Adipocyte (in vitro differentiated cells): Measurements from ENCODE around the gene MAP2K4.

ENCODE experiments used
- DNase-seq: peaks from one replicate; pipeline ENCODE4 v3.0.0-alpha.2; 2015; ENCODE audit warnings: low read depth
- H3K27me3 ChIP-seq: replicated peaks from 2 replicates; pipeline ENCODE4 v1.7.0; 2013; ENCODE audit warnings: mild to moderate bottlenecking, low read length, moderate library complexity; ENCODE audit not compliant: control insufficient read depth, insufficient read depth
- H3K36me3 ChIP-seq: 2 replicates; pipeline ENCODE4 v1.7.0; 2013; ENCODE audit warnings: low read length, mild to moderate bottlenecking, moderate library complexity; ENCODE audit not compliant: control insufficient read depth, insufficient read depth, severe bottlenecking
- H3K4me1 ChIP-seq: 2 replicates; pipeline ENCODE4 v1.7.0; 2013; ENCODE audit warnings: mild to moderate bottlenecking, low read length, moderate library complexity; ENCODE audit not compliant: control insufficient read depth, insufficient read depth
- H3K4me3 ChIP-seq: 2 replicates; pipeline ENCODE4 v1.7.0; 2013; ENCODE audit warnings: mild to moderate bottlenecking, low read length, moderate library complexity
- H3K9ac ChIP-seq: 2 replicates; pipeline ENCODE4 v1.7.0; 2013; ENCODE audit warnings: mild to moderate bottlenecking, low read length, moderate library complexity
- H3K9me3 ChIP-seq: 2 replicates; pipeline ENCODE4 v1.7.0; 2013; ENCODE audit warnings: mild to moderate bottlenecking, low read length, moderate library complexity; ENCODE audit not compliant: control insufficient read depth

Gene MAP2K4

DNA sequence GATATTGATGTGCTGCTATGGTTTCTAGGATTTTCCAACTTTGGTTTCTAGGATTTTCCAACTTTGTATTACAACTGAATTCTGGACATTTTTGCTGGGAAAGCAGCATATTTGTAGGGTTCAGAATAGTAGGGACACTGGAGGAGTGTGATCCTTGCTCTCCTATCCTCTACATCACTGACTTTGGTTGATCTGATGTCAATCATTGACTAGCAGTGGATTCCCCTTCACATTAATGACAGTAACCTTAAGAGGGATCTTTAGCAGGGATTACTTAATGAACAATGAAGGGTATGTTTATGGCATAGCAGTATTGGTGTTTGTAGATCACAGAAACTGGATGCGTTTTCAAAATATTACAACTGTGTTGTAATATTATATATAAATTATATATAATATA, 67.4 kb downstream of the MAP2K4 start:
- Histone ChIP-seq H3K27me3 (no peaks in the 10 kb centered on the region), H3K36me3 (no peaks in the 10 kb centered on the region), H3K4me3 (no peak overlapping the region), H3K9ac (no peak overlapping the region), H3K4me1 (peaks cover 10% of the 10 kb centered on the region), H3K9me3 (no peaks in the 10 kb centered on the region)
- no peak for DNase-seq

GRCh38 chr17:12089809-12090384, 69.2 kb downstream of the MAP2K4 start:
- no peaks in the 10 kb centered on the region for H3K27me3 ChIP-seq
- peaks cover 10% of the 10 kb centered on the region for H3K4me1 ChIP-seq
- no peaks in the 10 kb centered on the region for H3K36me3 ChIP-seq
- H3K9ac ChIP-seq: no peak overlapping the region
- peak; percentile 57 for DNase-seq
- no peaks in the 10 kb centered on the region for H3K9me3 ChIP-seq
- no peak overlapping the region for H3K4me3 ChIP-seq

DNA sequence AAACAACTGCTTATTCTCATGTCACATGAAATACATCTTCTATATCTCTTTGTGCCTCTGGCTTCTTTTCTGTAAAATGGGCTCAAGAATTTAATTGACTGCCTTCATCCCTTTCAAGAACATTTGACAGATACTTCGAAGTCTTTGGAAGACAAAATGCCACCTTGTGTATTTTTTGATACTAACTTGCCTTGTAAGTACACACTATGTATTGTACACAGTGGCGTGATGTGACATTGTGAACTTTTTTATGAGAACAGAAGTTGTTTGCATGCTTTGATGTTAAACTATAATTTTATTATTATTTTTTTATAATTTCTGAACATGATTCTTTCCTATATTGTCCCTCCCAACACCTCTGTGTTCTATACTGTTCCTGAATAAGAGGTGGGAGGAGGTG, 73.7 kb downstream of the MAP2K4 start:
- Histone ChIP-seq H3K27me3 (no peaks in the 10 kb centered on the region), H3K9ac (no peak overlapping the region), H3K9me3 (no peaks in the 10 kb centered on the region), H3K4me1 (peaks cover 9% of the 10 kb centered on the region), H3K4me3 (no peak overlapping the region), H3K36me3 (peaks cover 14% of the 10 kb centered on the region)
- DNase-seq: no peak

DNA sequence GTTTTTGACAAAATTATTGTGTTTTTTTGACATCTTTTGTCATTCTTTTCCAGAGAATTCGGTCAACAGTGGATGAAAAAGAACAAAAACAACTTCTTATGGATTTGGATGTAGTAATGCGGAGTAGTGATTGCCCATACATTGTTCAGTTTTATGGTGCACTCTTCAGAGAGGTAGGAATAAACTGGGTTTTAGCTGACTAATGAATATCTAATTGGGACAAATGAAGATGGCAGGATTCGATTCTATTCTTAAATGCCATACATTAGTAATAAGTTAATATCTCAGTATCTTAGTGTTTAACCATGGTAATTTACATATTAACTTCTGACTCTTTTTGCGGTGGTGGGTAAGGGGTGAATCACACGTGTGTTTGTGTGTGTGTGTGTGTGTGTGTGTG, 74.8 kb downstream of the MAP2K4 start:
- no peak overlapping the region for H3K4me3 ChIP-seq
- peaks cover 14% of the 10 kb centered on the region for H3K36me3 ChIP-seq
- H3K27me3 ChIP-seq: no peaks in the 10 kb centered on the region
- no peaks in the 10 kb centered on the region for H3K4me1 ChIP-seq
- DNase-seq: no peak
- H3K9me3 ChIP-seq: no peaks in the 10 kb centered on the region
- no peak overlapping the region for H3K9ac ChIP-seq

DNA sequence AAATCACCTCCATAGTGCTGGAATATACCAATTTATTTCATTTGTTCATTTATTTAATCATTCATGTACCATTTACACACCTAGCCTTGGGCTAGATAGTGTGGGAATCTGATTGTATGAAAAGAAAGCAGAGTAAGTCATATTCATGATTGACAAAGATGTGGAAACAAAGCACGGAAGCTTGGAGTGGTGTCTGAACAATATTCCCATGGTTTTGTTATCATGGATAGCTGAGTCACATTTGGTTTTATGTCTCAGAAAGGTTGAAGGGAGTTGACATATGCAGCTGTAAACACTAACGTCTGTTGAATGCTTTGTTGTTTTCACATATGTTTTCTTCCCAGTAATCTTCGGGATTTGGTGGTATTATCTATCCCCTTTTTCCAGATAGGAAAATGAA, 76.6 kb downstream of the MAP2K4 start:
- H3K27me3 ChIP-seq: no peaks in the 10 kb centered on the region
- no peak overlapping the region for H3K9ac ChIP-seq
- peaks cover 14% of the 10 kb centered on the region for H3K36me3 ChIP-seq
- no peak for DNase-seq
- no peak overlapping the region for H3K4me3 ChIP-seq
- no peaks in the 10 kb centered on the region for H3K9me3 ChIP-seq
- no peaks in the 10 kb centered on the region for H3K4me1 ChIP-seq

DNA sequence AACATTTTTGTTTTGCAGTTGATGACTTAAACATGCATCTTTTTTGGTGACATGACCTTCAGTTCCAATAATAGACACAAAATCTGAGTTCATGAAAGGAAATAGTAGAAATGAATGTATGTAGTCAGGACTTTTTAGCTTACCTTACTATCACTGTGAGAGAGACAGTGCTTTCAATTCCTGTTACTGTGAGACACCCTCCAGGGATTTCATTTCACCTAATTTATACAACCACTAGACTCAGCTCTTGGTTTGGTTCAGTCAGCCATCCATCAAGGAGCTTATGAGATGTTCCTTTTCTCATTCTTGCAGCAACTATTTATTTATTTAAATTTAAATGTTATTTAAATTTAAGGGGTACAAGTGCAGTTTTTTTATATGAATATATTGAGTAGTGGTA, 77.9 kb downstream of the MAP2K4 start:
- DNase-seq: no peak
- Histone ChIP-seq H3K36me3 (peaks cover 14% of the 10 kb centered on the region), H3K4me3 (no peak overlapping the region), H3K27me3 (no peaks in the 10 kb centered on the region), H3K9ac (no peak overlapping the region), H3K4me1 (no peaks in the 10 kb centered on the region), H3K9me3 (no peaks in the 10 kb centered on the region)

DNA sequence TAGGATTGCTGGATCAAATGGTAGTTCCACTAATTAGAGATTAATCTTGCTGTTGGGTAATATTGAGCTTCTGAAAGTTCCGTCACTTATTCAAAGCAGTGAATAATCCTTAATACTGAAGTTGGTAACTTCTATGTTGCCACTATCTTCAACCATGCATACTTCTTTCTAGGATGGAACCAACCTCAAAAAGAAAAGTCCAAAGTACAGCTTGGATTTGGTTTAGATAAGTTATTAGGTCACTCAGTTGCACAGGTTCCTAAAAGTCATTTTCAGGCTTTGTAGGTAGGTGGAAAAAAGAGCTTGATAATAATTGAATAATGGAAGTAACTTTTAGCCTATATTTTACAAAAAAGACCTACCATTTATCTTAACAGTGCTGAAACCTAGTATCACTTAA, 78.7 kb downstream of the MAP2K4 start:
- Histone ChIP-seq H3K9me3 (no peaks in the 10 kb centered on the region), H3K4me3 (no peak overlapping the region), H3K27me3 (no peaks in the 10 kb centered on the region), H3K36me3 (peaks cover 14% of the 10 kb centered on the region), H3K9ac (no peak overlapping the region), H3K4me1 (no peaks in the 10 kb centered on the region)
- DNase-seq: no peak

GRCh38 chr17:12104831-12105230, 84.2 kb downstream of the MAP2K4 start:
- Histone ChIP-seq H3K9ac (no peak overlapping the region), H3K27me3 (no peaks in the 10 kb centered on the region), H3K36me3 (peaks cover 4% of the 10 kb centered on the region), H3K9me3 (no peaks in the 10 kb centered on the region), H3K4me3 (no peak overlapping the region), H3K4me1 (peaks cover 31% of the 10 kb centered on the region)
- peak; percentile 53 for DNase-seq

GRCh38 chr17:12107905-12108304, 87.2 kb downstream of the MAP2K4 start:
- DNase-seq: peak; percentile 41
- H3K4me1 ChIP-seq: peaks cover 31% of the 10 kb centered on the region
- no peaks in the 10 kb centered on the region for H3K9me3 ChIP-seq
- H3K9ac ChIP-seq: no peak overlapping the region
- peaks cover 24% of the 10 kb centered on the region for H3K36me3 ChIP-seq
- no peaks in the 10 kb centered on the region for H3K27me3 ChIP-seq
- H3K4me3 ChIP-seq: peak overlapping the region; percentile 13

DNA sequence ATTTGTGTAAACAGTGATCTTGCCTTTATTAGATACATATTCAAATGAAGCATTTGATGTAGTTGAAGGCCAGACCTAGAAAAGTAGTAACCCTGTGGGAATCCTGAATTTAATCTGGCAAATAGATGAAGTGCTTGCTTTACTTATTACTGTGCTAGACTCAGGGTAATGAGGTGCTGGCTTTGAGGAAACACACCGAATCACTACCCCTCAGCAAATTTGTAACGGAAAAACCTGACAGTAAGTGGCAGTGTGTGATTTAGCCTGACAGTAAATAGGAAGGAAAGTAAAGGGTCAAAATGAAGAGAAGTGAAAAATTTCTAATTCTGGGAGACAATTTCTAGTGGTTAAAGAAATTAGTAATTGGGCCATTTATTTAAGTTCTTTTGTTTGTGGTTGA, 90.2 kb downstream of the MAP2K4 start:
- peaks cover 51% of the 10 kb centered on the region for H3K36me3 ChIP-seq

DNA sequence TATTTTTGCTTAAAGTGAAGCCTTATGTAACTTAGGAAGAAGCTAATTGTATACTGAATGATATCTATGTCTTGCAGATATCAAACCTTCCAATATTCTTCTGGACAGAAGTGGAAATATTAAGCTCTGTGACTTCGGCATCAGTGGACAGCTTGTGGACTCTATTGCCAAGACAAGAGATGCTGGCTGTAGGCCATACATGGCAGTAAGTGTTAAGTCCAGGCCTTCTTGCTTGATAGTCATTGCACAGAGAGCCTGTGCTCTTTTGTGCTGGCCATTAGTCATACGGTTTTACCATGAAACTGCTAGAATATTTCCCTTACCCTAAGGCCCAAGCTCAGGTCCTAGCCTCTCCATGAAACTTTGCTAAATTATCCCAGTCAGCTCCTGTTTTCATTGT, 92.5 kb downstream of the MAP2K4 start:
- no peak for DNase-seq
- H3K36me3 ChIP-seq: peaks cover 69% of the 10 kb centered on the region
- no peaks in the 10 kb centered on the region for H3K9me3 ChIP-seq

More for the DNA sequence above, 90.2 kb downstream of the MAP2K4 start:
- Histone ChIP-seq H3K27me3 (no peaks in the 10 kb centered on the region), H3K4me3 (no peak overlapping the region), H3K9me3 (no peaks in the 10 kb centered on the region), H3K9ac (no peak overlapping the region), H3K4me1 (peaks cover 17% of the 10 kb centered on the region)
- DNase-seq: no peak

More for the DNA sequence above, 92.5 kb downstream of the MAP2K4 start:
- H3K27me3 ChIP-seq: no peaks in the 10 kb centered on the region
- no peak overlapping the region for H3K4me3 ChIP-seq
- H3K9ac ChIP-seq: no peak overlapping the region
- H3K4me1 ChIP-seq: peaks cover 1% of the 10 kb centered on the region
